Naive B cell (primary cell): ENCODE results near the gene MSLN. TPM values are rescaled to one million over a fixed set of nuclear protein-coding genes. Genes with fewer than 3 reads are reported as not detected.
"Not testable (repeated sequence)": the region's sequence is repeated elsewhere in the genome, so short reads cannot be mapped to it uniquely, and the experiment has no call there.

Source experiments
- ATAC-seq, 2 donors: fragments of 150-1000 bp; cut with Tn5 transposase; 2 replicates each; pipeline ENCODE4 v1.10.0; 2021; ENCODE audit warnings: low read depth in 2 of 2, mild to moderate bottlenecking in 2 of 2, moderate library complexity in 2 of 2
- DNase-seq: peaks from one replicate; pipeline ENCODE4 v3.0.0; 2022
- H3K27ac Mint-ChIP-seq, 6 donors: one replicate each; pipeline ENCODE4 v1.8.0; 2020 to 2022; ENCODE audit warnings: mild to moderate bottlenecking in 6 of 6, mixed read lengths in 6 of 6, moderate library complexity in 5 of 6, inconsistent platforms in 2 of 6
- H3K27me3 Mint-ChIP-seq, 3 donors: one replicate each; pipeline ENCODE4 v1.8.0; 2021 to 2022; ENCODE audit warnings: mixed read lengths in 3 of 3, mild to moderate bottlenecking in 1 of 3
- H3K36me3 Mint-ChIP-seq, 2 donors: one replicate each; pipeline ENCODE4 v1.8.0; 2020 to 2022; ENCODE audit warnings: mixed read lengths in 2 of 2, inconsistent platforms in 1 of 2, mild to moderate bottlenecking in 1 of 2
- H3K4me1 Mint-ChIP-seq, 3 donors: one replicate each; pipeline ENCODE4 v1.8.0; 2020 to 2022; ENCODE audit warnings: mixed read lengths in 3 of 3, inconsistent platforms in 1 of 3, mild to moderate bottlenecking in 1 of 3, moderate library complexity in 1 of 3
- H3K4me3 Mint-ChIP-seq, 8 donors: one replicate each; pipeline ENCODE4 v1.8.0; 2020 to 2022; ENCODE audit warnings: mild to moderate bottlenecking in 8 of 8, mixed read lengths in 8 of 8, moderate library complexity in 8 of 8, inconsistent platforms in 2 of 8
- H3K9me3 Mint-ChIP-seq, 7 donors: one replicate each; pipeline ENCODE4 v1.8.0; 2020 to 2022; ENCODE audit warnings: mixed read lengths in 7 of 7, mild to moderate bottlenecking in 5 of 7, inconsistent platforms in 2 of 7, moderate library complexity in 1 of 7
- polyA plus RNA-seq, 6 donors: library from polyadenylated mRNA; unstranded; fragments of 300-500 nt; fragmentation: Illumina TruSeq; gene quantifications; one replicate each; pipeline ENCODE4 v1.2.3, GENCODE V29; 2021; ENCODE audit warnings: low read depth in 6 of 6

Gene MSLN
- polyA plus RNA-seq, 6 donors from 2014 or later: not detected

DNA sequence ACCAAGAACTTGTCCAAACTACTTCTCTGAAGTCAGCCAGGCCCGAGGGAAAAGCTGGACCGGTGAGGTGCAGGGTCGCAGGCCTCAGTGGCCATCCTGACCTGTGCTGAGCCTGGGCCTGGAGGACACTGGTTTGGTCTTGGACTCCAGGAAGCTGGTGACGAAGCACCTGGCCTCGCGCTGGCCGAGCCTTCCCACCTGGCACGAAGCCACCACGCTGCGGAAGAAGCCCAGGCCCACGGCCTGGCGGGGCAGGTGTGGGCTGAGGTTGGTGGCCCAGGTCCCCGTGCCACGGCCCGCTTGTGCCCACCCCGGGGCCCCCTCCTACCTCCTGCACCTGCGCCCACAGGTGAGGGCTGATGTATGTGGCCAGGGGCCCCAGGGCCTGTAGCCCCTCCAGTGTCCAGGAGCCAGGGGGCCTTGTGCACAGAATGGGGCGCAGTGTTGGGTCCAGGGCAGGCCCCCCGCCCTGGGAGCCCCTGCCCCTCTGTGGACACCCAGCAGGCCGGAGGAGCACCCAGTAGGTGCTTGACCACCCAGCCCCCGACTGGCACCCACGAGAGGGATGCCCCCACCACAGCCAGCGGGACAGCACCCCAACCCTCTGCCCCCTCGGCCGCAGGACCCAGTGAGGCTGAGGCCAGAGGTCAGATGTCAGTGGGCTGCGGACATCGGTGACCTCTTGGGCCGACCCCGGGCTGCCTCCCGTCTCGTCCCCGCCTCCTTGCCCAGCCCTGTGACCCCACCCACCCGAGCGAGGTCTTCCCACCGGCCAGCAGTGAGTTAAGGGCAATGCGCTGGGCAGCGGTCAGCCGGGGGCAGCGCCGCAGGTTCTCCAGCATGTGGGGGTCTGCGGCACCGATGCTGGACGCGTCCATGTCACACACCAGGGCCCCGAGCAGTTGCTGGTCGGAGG is 13.8 kb downstream of the MSLN start:
- H3K4me1 Mint-ChIP-seq: peaks cover 0 to 3% (median 0%) of the 10 kb centered on the region in 3 donors
- peaks cover 0 to 5% (median 0%) of the 10 kb centered on the region in 3 donors for H3K27me3 Mint-ChIP-seq
- ATAC-seq (no peak), DNase-seq (no peak)
- no peaks in the 10 kb centered on the region for H3K9me3 Mint-ChIP-seq
- no peak overlapping the region for H3K27ac Mint-ChIP-seq
- no peaks in the 10 kb centered on the region for H3K36me3 Mint-ChIP-seq
- H3K4me3 Mint-ChIP-seq: no peak overlapping the region

DNA sequence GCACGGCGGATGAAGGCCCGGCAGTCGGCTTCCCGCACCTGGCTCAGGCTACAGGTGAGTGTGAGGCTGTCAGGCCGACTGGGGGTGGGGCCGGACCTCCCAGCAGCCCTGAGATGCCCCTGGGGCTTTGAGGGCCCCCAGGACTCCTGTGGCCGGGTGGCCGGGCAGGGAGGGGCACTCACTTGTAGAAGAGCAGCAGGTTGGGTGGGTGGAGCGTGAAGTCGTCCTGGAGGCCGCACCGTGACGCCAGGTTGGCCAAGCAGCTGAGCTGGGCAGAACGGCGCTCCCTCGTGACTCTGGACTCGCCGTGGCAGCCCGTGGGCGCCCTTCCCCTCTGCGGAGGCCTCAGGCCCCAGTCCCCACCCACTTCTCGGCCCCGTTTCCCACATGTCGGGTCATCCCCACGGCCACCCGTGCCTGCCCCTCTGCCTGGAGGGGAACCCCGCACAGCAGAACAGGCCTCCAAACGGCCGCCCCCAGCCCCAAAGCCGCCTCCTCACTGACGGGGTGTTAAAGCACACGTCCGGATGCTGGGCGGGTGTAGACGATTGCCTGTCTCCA is 14.8 kb downstream of the MSLN start:
- ATAC-seq (no peak), DNase-seq (no peak)
- Mint-ChIP-seq H3K27me3 (peaks cover 0 to 11% (median 0%) of the 10 kb centered on the region in 3 donors), H3K4me3 (no peak overlapping the region), H3K4me1 (peaks cover 0 to 3% (median 0%) of the 10 kb centered on the region in 3 donors), H3K9me3 (no peaks in the 10 kb centered on the region), H3K27ac (no peak overlapping the region), H3K36me3 (no peaks in the 10 kb centered on the region)

DNA sequence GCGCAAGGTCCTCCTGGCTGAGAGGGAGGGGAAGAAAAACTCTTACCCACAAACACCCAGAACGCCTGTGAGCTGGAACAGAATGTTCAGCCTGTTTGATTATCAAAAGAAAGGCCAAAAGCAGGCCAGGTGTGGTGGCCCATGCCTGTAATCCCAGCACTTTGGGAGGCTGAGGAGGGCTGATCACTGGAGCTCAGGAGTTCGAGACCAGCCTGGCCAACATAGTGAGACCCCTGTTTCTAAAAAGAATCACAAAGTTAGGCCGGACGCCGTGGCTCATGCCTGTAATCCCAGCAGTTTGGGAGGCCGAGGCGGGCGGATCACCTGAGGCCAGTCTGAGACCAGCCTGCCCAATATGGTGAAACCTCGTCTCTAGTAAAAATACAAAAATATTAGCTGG is 15.8 kb downstream of the MSLN start:
- H3K27ac Mint-ChIP-seq, H3K9me3 Mint-ChIP-seq, ATAC-seq, H3K4me3 Mint-ChIP-seq, DNase-seq, H3K4me1 Mint-ChIP-seq, H3K36me3 Mint-ChIP-seq: not testable (repeated sequence)
- H3K27me3 Mint-ChIP-seq: peaks cover 0 to 16% (median 0%) of the 10 kb centered on the region in 3 donors

DNA sequence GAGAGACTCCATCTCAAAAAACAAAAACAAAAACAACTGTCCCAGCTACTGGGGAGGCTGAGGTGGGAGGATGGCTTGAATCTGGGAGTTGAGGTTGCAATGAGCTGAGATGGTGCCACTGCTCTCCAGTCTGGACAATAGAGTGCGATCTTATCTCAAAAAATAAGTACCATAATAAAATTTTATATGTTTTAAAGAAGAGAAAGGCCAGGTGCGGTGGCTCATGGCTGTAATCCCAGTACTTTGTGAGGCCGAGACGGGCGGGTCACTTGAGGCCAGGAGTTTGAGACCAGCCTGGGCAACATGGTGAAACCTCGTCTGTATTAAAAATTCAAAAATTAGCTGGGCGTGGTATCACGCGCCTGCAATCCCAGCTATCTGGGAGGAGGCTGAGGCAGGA is 16.3 kb downstream of the MSLN start:
- no peaks in the 10 kb centered on the region for H3K36me3 Mint-ChIP-seq

DNA sequence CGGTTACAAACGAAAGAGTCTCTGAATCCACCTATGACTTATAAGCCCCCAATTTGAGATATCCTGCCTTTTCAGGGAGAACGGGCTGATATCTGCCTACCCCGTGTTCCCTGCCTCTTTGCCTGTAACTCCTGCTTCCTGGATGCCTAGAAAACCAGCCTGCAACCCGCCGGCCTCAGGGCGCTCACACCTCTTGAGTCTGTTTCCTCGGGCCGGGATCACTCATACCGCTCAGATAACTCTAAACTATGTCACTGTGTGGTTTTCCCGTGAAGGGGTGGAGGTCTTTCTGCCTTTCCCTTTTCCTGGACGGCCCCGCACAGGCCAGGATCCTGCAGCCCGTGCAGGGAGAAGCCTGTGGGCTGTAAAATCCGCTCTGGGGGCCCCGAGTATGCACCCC is 17.3 kb downstream of the MSLN start:
- Mint-ChIP-seq H3K27ac (peak overlapping the region in 1 of 6 donors; percentile 73), H3K4me1 (peaks cover 0 to 3% (median 0%) of the 10 kb centered on the region in 3 donors), H3K4me3 (no peak overlapping the region), H3K36me3 (no peaks in the 10 kb centered on the region), H3K27me3 (peaks cover 0 to 16% (median 0%) of the 10 kb centered on the region in 3 donors), H3K9me3 (no peaks in the 10 kb centered on the region)
- DNase-seq (no peak), ATAC-seq (no peak)

More for the DNA sequence above, 16.3 kb downstream of the MSLN start:
- Mint-ChIP-seq H3K4me1 (peaks cover 0 to 3% (median 0%) of the 10 kb centered on the region in 3 donors), H3K9me3 (no peaks in the 10 kb centered on the region), H3K27me3 (peaks cover 0 to 16% (median 0%) of the 10 kb centered on the region in 3 donors), H3K4me3 (no peak overlapping the region), H3K27ac (no peak overlapping the region)
- no peak for DNase-seq
- no peak for ATAC-seq

DNA sequence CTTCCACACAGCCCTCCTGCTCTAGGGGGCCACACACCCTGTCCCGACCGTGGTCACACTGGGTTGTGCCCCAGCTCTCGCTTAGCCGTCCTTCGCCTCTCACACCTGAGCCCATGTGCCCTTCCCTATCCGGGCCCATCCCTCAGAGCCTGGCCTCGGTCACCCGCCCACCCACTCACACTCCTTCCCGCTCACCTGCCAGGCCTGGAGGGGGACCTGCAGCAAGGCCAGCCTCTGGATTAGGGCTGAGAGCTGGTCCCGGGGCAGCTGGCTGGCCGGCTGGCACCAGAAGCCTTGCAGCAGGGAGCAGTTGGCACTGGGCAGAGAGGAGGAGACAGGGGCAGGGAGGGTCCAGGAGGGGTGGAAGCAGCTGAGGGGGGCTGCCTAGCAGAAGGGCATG is 17.9 kb downstream of the MSLN start:
- no peaks in the 10 kb centered on the region for H3K9me3 Mint-ChIP-seq
- H3K27me3 Mint-ChIP-seq: peaks cover 0 to 16% (median 0%) of the 10 kb centered on the region in 3 donors
- H3K4me3 Mint-ChIP-seq: no peak overlapping the region
- no peak for ATAC-seq
- DNase-seq: no peak
- peaks cover 0 to 3% (median 0%) of the 10 kb centered on the region in 3 donors for H3K4me1 Mint-ChIP-seq
- no peak overlapping the region for H3K27ac Mint-ChIP-seq
- H3K36me3 Mint-ChIP-seq: no peaks in the 10 kb centered on the region

DNA sequence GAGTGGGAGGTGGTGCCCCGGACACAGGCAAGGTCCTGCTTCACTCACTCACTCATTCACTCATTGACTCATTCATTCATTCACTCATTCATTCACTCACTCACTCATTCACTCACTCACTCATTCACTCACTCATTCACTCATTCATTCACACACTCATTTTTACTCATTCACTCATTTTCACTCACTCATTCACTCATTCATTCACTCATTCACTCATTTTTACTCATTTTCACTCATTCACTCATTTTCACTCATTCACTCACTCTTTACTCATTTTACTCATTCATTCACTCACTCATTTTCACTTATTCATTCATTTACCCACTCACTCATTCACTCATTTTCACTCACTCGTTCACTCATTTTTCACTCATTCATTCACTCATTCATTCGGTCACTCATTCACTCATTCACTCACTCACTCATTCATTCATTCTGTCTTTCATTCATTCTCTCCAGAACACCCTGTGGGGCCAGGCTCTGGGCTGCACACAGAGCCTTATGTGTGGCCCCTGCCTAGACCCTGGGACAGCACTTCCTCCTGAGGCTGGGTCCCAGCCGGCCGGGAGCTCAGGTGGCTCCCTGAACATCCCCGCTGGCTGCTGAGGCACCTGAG is 18.5 kb downstream of the MSLN start:
- H3K4me3 Mint-ChIP-seq: no peak overlapping the region
- H3K27me3 Mint-ChIP-seq: peaks cover 0 to 16% (median 0%) of the 10 kb centered on the region in 3 donors
- ATAC-seq (no peak), DNase-seq (no peak)
- H3K27ac Mint-ChIP-seq: no peak overlapping the region
- H3K4me1 Mint-ChIP-seq: peaks cover 0 to 3% (median 0%) of the 10 kb centered on the region in 3 donors
- no peaks in the 10 kb centered on the region for H3K36me3 Mint-ChIP-seq
- no peaks in the 10 kb centered on the region for H3K9me3 Mint-ChIP-seq

DNA sequence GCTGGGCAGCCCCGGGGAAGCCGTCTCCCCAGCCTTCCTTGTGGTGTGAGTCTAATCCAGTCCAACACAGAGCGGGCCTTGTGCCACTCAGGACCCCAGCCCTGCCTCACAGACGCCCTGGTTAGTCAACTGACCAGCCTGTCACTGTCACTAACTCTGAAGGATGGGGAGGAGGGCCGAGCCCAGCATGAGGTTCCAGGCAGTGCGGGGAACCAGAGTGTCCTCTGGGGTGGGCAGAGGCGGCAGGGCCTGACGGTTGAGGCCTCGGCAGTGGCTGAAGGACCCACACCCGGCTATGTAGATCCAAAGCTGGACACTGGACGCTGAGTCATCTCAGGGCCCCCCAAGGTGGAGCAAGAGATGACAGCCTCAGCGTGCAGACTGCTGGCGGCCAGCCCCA is 19.0 kb downstream of the MSLN start:
- Mint-ChIP-seq H3K36me3 (no peaks in the 10 kb centered on the region), H3K4me3 (no peak overlapping the region), H3K27ac (no peak overlapping the region), H3K9me3 (no peaks in the 10 kb centered on the region), H3K27me3 (peaks cover 0 to 16% (median 0%) of the 10 kb centered on the region in 3 donors), H3K4me1 (peaks cover 0 to 3% (median 0%) of the 10 kb centered on the region in 3 donors)
- ATAC-seq (no peak), DNase-seq (no peak)

DNA sequence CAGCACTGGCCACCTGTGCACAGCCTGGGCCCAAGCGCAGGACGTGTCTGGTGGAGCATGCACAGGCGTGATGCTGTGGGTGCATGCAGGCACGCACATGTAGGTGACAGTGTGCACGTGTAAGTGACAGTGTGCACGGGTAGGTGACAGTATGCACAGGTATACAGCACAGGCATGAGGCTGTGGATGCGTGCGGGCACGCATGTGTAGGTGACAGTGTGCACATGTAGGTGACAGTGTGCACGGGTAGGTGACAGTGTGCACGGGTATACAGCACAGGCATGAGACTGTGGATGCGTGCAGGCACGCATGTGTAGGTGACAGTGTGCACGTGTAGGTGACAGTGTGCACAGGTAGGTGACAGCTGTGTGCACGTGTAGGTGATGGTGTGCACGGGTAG is 19.8 kb downstream of the MSLN start:
- Mint-ChIP-seq H3K4me1 (peaks cover 0 to 7% (median 6%) of the 10 kb centered on the region in 3 donors), H3K4me3 (peak overlapping the region in 1 of 8 donors; percentile 41), H3K27me3 (peaks cover 0 to 16% (median 0%) of the 10 kb centered on the region in 3 donors), H3K9me3 (no peaks in the 10 kb centered on the region), H3K36me3 (no peaks in the 10 kb centered on the region), H3K27ac (no peak overlapping the region)
- ATAC-seq (no peak), DNase-seq (no peak)

DNA sequence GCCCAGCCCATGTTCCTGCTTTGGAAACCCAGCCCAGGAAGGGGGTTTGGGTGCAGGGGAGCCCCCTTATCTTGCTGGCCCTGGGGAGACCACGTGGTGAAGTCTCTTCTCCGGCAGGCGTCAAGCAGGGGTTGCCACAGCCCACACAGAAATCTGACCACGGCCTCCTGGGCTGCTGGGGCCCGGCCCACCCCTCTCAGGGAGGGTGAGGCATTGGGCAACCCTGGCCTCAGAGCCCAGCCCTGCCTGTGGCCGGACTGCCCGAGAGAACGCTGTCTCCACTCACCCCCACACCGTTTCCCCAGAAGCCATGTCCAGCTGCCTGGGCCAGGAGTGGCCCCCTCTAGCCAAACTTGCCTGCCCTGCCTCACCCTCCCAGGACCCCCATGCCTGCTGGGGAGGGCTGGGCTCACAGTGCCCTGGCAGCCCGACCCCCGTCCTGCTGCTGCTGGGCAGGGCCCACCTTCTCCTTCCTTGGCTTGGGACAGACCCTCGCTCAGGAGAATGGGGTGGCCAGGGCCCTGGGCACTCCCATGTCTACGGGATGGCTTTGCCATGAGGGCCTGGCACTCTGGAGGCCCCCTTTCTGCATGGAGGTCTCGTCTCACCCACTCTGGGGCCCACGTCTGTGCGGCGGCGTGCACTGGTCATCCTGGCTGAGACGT is 20.9 kb downstream of the MSLN start:
- H3K4me1 Mint-ChIP-seq: peaks cover 0 to 7% (median 6%) of the 10 kb centered on the region in 3 donors

DNA sequence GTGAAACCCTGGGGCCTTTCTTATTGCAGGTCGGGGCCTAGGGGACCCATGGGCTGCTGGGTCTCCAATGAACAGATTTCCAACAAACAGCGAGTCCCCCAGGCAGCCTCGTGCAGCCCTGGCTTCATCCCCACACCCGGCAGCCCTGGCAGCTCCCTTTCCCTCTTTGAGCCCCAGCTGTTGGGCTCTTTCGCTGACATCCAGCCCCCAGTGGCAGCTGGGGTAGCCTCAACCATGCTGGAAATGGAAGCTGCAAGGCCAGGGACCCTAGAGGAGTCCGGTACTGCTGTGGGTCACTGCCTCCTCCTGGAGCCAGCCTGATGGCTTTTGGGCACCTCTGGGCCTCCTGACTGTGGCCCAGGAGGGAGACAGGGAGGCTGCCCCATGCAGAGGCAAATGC is 21.7 kb downstream of the MSLN start:
- Mint-ChIP-seq H3K9me3 (no peaks in the 10 kb centered on the region), H3K4me1 (peaks cover 0 to 10% (median 6%) of the 10 kb centered on the region in 3 donors), H3K4me3 (no peak overlapping the region), H3K27me3 (peaks cover 0 to 10% (median 0%) of the 10 kb centered on the region in 3 donors), H3K36me3 (no peaks in the 10 kb centered on the region), H3K27ac (no peak overlapping the region)
- DNase-seq (no peak), ATAC-seq (no peak)

More for the DNA sequence above, 20.9 kb downstream of the MSLN start:
- Mint-ChIP-seq H3K27ac (no peak overlapping the region), H3K36me3 (no peaks in the 10 kb centered on the region), H3K9me3 (no peaks in the 10 kb centered on the region), H3K27me3 (peaks cover 0 to 14% (median 0%) of the 10 kb centered on the region in 3 donors), H3K4me3 (no peak overlapping the region)
- no peak for DNase-seq
- ATAC-seq: no peak

DNA sequence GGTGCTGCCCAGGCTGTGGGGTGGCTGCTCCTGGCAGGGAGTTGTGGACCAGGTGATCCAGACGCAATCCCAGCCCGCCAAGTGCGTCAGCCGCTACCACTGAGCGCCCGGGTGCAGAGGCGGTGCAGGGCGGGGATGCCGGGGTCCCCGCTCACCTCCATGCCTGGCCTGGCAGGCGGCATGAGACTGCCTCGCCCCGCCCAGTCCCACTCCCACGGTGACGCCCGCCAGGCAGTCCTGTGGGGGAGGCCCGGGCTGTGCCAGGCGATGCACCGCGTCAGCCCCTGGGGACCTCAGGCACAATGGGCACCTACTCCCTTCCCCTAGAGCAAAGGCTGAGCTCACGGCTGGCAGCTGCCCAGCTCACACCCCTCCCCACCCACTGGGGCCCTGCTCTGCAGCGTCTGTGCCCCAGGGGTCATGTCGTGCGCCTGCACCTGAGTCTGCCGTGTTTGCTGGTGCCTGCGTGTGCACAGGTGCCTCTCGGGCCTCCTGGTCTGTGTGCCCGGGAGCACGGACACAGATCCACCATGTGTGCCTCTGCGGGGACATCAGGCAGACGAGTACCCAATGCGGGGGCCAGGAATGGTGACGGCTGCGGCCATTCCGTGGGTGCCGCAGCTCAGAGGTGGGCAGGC is 22.4 kb downstream of the MSLN start:
- no peak overlapping the region for H3K27ac Mint-ChIP-seq
- H3K4me3 Mint-ChIP-seq: no peak overlapping the region
- no peaks in the 10 kb centered on the region for H3K36me3 Mint-ChIP-seq
- ATAC-seq (no peak), DNase-seq (no peak)
- no peaks in the 10 kb centered on the region for H3K9me3 Mint-ChIP-seq
- H3K27me3 Mint-ChIP-seq: peaks cover 0 to 10% (median 0%) of the 10 kb centered on the region in 3 donors
- peaks cover 0 to 7% (median 6%) of the 10 kb centered on the region in 3 donors for H3K4me1 Mint-ChIP-seq
